Keratinocyte (primary cell): ENCODE results near the gene PRKN.

ENCODE experiments used
- EZH2 ChIP-seq: IDR thresholded peaks from one replicate; pipeline ENCODE4 v1.6.1; 2012; ENCODE audit warnings: inconsistent platforms, mild to moderate bottlenecking, low read length, moderate library complexity
- TF ChIP-seq, protein P1 (sequence below), 3 experiments: IDR thresholded peaks in 1 of 3; conservative IDR thresholded peaks in 1 of 3; optimal IDR thresholded peaks in 1 of 3; 2 replicates in 2 of 3; 3 replicates in 1 of 3; pipeline versions ENCODE3 to v1.5.1; 2011; ENCODE audit warnings: low read length in 3 of 3, mild to moderate bottlenecking in 3 of 3, moderate library complexity in 2 of 3, control low read depth in 1 of 3, inconsistent platforms in 1 of 3; ENCODE audit not compliant: insufficient read depth in 2 of 3; ENCODE audit errors: extremely low read depth in 1 of 3

DNA sequence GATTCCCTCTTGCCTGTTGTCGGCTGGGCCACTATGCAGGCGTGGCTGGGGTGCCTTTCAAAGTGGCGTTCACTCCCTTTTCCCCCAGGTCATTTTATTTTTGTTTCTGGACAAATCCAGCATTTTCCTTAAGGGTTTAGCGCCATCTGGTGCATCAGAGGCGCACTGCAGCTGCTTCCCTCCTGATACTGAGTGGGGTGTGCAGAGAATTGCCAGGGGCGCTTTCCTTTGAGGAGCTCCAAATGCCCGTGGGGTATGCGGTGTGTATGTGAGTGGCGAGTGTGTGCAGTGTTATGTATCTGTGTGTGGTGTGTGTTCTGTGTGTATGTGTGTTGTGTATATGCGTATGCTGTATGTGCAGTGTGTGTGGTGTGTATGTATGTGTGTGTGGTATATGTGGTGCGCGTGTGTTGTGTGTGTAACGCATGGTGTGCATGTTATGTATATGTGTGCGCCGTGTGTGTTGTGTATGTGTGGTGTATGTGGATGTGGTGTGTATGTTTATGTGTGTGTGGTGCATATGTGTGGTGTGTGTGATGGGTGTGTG is 1353.6 kb downstream of the PRKN start:
- TF ChIP-seq, protein P1, sequence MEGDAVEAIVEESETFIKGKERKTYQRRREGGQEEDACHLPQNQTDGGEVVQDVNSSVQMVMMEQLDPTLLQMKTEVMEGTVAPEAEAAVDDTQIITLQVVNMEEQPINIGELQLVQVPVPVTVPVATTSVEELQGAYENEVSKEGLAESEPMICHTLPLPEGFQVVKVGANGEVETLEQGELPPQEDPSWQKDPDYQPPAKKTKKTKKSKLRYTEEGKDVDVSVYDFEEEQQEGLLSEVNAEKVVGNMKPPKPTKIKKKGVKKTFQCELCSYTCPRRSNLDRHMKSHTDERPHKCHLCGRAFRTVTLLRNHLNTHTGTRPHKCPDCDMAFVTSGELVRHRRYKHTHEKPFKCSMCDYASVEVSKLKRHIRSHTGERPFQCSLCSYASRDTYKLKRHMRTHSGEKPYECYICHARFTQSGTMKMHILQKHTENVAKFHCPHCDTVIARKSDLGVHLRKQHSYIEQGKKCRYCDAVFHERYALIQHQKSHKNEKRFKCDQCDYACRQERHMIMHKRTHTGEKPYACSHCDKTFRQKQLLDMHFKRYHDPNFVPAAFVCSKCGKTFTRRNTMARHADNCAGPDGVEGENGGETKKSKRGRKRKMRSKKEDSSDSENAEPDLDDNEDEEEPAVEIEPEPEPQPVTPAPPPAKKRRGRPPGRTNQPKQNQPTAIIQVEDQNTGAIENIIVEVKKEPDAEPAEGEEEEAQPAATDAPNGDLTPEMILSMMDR (optimal IDR thresholded peaks at IDR 0.05 in 1 of 3, IDR thresholded peaks at IDR 0.05 in 1 of 3, conservative IDR thresholded peaks at IDR 0.05 in 1 of 3; ENCODE audit: extremely low read depth in 1 of 3, insufficient read depth in 2 of 3, low read length in 3 of 3) = peak; percentile 78 to 98 (median 88)
- no peak for TF ChIP-seq EZH2
